ENCODE data around the gene FSD1L.

The FSD1L gene

GRCh38 chr9:105447814-105448812 is at the start of gene FSD1L:
TSS of gene FSD1L (plus strand) at chr9:105448034. CDS start at chr9:105448221, 187 bp downstream.
- peak; percentile 80 for DNase-seq

GRCh38 chr9:105399117-105399516 is 48.7 kb upstream of the FSD1L start:
- DNase-seq: no peak

GRCh38 chr9:105401651-105402050 is 46.2 kb upstream of the FSD1L start:
- no peak for DNase-seq

GRCh38 chr9:105403552-105404248 is 44.1 kb upstream of the FSD1L start:
- DNase-seq: no peak

GRCh38 chr9:105405514-105406131 is 42.2 kb upstream of the FSD1L start:
- no peak for DNase-seq

GRCh38 chr9:105406369-105406768 is 41.5 kb upstream of the FSD1L start:
- DNase-seq: no peak

GRCh38 chr9:105413525-105413924 is 34.3 kb upstream of the FSD1L start:
- DNase-seq: no peak

GRCh38 chr9:105414947-105415661 is 32.7 kb upstream of the FSD1L start:
- DNase-seq: peak; percentile 32

- no peak for DNase-seq
Measured at GRCh38 chr9:105415662-105415980, 32.2 kb upstream of the FSD1L start.

- DNase-seq: no peak
Measured at GRCh38 chr9:105416840-105417239, 31.0 kb upstream of the FSD1L start.

GRCh38 chr9:105418588-105419500 is 29.0 kb upstream of the FSD1L start:
- DNase-seq: no peak

- DNase-seq: no peak
Measured at GRCh38 chr9:105419816-105420597, 27.8 kb upstream of the FSD1L start.

GRCh38 chr9:105421154-105421553 is 26.7 kb upstream of the FSD1L start:
- DNase-seq: no peak

GRCh38 chr9:105421864-105422263 is 26.0 kb upstream of the FSD1L start:
- DNase-seq: no peak

GRCh38 chr9:105425816-105426433 is 21.9 kb upstream of the FSD1L start:
- DNase-seq: no peak

GRCh38 chr9:105426657-105427056 is 21.2 kb upstream of the FSD1L start:
- no peak for DNase-seq

- DNase-seq: no peak
Measured at GRCh38 chr9:105431424-105432246, 16.2 kb upstream of the FSD1L start.

GRCh38 chr9:105432247-105432842 is 15.5 kb upstream of the FSD1L start:
- DNase-seq: no peak

GRCh38 chr9:105435453-105435852 is 12.4 kb upstream of the FSD1L start:
- DNase-seq: no peak

All from stimulated activated CD4-positive, alpha-beta T cell treated with anti-CD3 and anti-CD28 coated beads, Interleukin-12 subunit alpha, Interleukin-12 subunit beta, amount 100 ng/mL, for 4 hours (primary cell).